ENCODE data around the gene SMAD7. TPM values are rescaled to one million over a fixed set of nuclear protein-coding genes. Genes with fewer than 3 reads are reported as not detected.

The SMAD7 gene
- total and polyA plus RNA-seq, 4 experiments from 2014 or later, result 2.7 to 31.2 (median 17.9) TPM

- Mint-ChIP-seq H3K9me3 (peaks cover 0 to 2% (median 0%) of the 10 kb centered on the region in 8 donors), H3K36me3 (peaks cover 24 to 72% of the 10 kb centered on the region in 2 donors), H3K27ac (peak overlapping the region in 6 of 7 donors; percentile 48 to 89 (median 78)), H3K4me1 (peaks cover 75 to 96% (median 84%) of the 10 kb centered on the region in 4 donors), H3K27me3 (no peaks in the 10 kb centered on the region), H3K4me3 (peak overlapping the region in 7 of 8 donors; percentile 61 to 100 (median 76))
- Histone ChIP-seq H3K4me3 (ENCODE audit: low read length in 2 of 2) (peak overlapping the region; percentile 15 to 39), H3K27me3 (ENCODE audit: insufficient read depth, low read length) (no peaks in the 10 kb centered on the region), H3K9me3 (ENCODE audit: control insufficient read depth in 1 of 2, low read length in 2 of 2) (no peaks in the 10 kb centered on the region), H3K4me1 (ENCODE audit: insufficient read depth, low read length) (peaks cover 95% of the 10 kb centered on the region), H3K27ac (ENCODE audit: low read depth, low read length) (no peak overlapping the region), H3K36me3 (ENCODE audit: insufficient read depth, low read length) (no peaks in the 10 kb centered on the region)
- intact Hi-C loops (cut with micrococcal nuclease), result loop anchor here (10.0 kb wide), 2 partner anchors 870 to 1340 kb away; partner anchors contain the start of genes ACAA2, CXXC1 and MBD1
- CTCF ChIA-PET (ENCODE audit: partially characterized antibody), result interaction anchor here (1.2 to 1.6 kb wide), 2 partner anchors 10 to 98 kb away, joined by 3 to 4 read pairs; no protein-coding TSS in a partner anchor
- POLR2A ChIA-PET (ENCODE audit: partially characterized antibody), result interaction anchor here (1.0 to 10.3 kb wide), 6 partner anchors 8 to 542 kb away, joined by 5 to 118 read pairs (median 8); partner anchors contain the start of gene C18orf32
- DNase-seq, result no peak
Observed at GRCh38 chr18:48944634-48945033, 6.1 kb downstream of the SMAD7 start.

- Mint-ChIP-seq H3K4me3 (peak overlapping the region in 7 of 8 donors; percentile 61 to 100 (median 76)), H3K9me3 (peaks cover 0 to 2% (median 0%) of the 10 kb centered on the region in 8 donors), H3K27ac (peak overlapping the region; percentile 47 to 89 (median 80)), H3K4me1 (peaks cover 79 to 96% (median 87%) of the 10 kb centered on the region in 4 donors), H3K27me3 (no peaks in the 10 kb centered on the region), H3K36me3 (peaks cover 24 to 65% of the 10 kb centered on the region in 2 donors)
- peak in 4 of 5 donors; percentile 40 to 54 (median 47) for DNase-seq
- Histone ChIP-seq H3K4me3 (ENCODE audit: low read length in 2 of 2) (peak overlapping the region; percentile 15 to 39), H3K27ac (ENCODE audit: low read depth, low read length) (no peak overlapping the region), H3K36me3 (ENCODE audit: insufficient read depth, low read length) (no peaks in the 10 kb centered on the region), H3K4me1 (ENCODE audit: insufficient read depth, low read length) (peaks cover 95% of the 10 kb centered on the region), H3K27me3 (ENCODE audit: insufficient read depth, low read length) (no peaks in the 10 kb centered on the region), H3K9me3 (ENCODE audit: control insufficient read depth in 1 of 2, low read length in 2 of 2) (no peaks in the 10 kb centered on the region)
- POLR2A ChIA-PET (ENCODE audit: partially characterized antibody), result interaction anchor here (1.0 to 10.3 kb wide), 7 partner anchors 9 to 543 kb away, joined by 3 to 118 read pairs (median 8); partner anchors contain the start of gene C18orf32
- intact Hi-C loops (cut with micrococcal nuclease), result loop anchor here (10.0 kb wide), 2 partner anchors 871 to 1341 kb away; partner anchors contain the start of genes ACAA2, CXXC1 and MBD1
- CTCF ChIA-PET (ENCODE audit: partially characterized antibody), result interaction anchor here (1.2 to 1.6 kb wide), 2 partner anchors 10 to 98 kb away, joined by 3 to 4 read pairs; no protein-coding TSS in a partner anchor
Observed at GRCh38 chr18:48943736-48944527, 6.8 kb downstream of the SMAD7 start.

GRCh38 chr18:48943333-48943732 lies 7.4 kb downstream of the SMAD7 start:
- Histone ChIP-seq H3K9me3 (ENCODE audit: control insufficient read depth in 1 of 2, low read length in 2 of 2) (no peaks in the 10 kb centered on the region), H3K36me3 (ENCODE audit: insufficient read depth, low read length) (no peaks in the 10 kb centered on the region), H3K27me3 (ENCODE audit: insufficient read depth, low read length) (no peaks in the 10 kb centered on the region), H3K4me3 (ENCODE audit: low read length in 2 of 2) (no peak overlapping the region), H3K27ac (ENCODE audit: low read depth, low read length) (no peak overlapping the region), H3K4me1 (ENCODE audit: insufficient read depth, low read length) (peaks cover 98% of the 10 kb centered on the region)
- no peak for DNase-seq
- Mint-ChIP-seq H3K4me1 (peaks cover 85 to 100% (median 92%) of the 10 kb centered on the region in 4 donors), H3K27ac (peak overlapping the region; percentile 29 to 89 (median 77)), H3K4me3 (peak overlapping the region in 6 of 8 donors; percentile 58 to 100 (median 84)), H3K27me3 (no peaks in the 10 kb centered on the region), H3K9me3 (no peaks in the 10 kb centered on the region), H3K36me3 (peaks cover 24 to 64% of the 10 kb centered on the region in 2 donors)
- intact Hi-C loops (cut with micrococcal nuclease), result loop anchor here (10.0 kb wide), 2 partner anchors 871 to 1341 kb away; partner anchors contain the start of genes ACAA2, CXXC1 and MBD1
- POLR2A ChIA-PET (ENCODE audit: partially characterized antibody), result interaction anchor here (1.2 to 10.3 kb wide), 4 partner anchors 10 to 544 kb away, joined by 3 to 118 read pairs (median 8); partner anchors contain the start of gene C18orf32
- CTCF ChIA-PET (ENCODE audit: partially characterized antibody), result no interaction called here

- CTCF ChIA-PET (ENCODE audit: partially characterized antibody), result interaction anchor here (1.0 kb wide), 1 partner anchor 29 kb away, joined by 3 read pairs; no protein-coding TSS in a partner anchor
Observed at GRCh38 chr18:48942554-48943261, 8.1 kb downstream of the SMAD7 start.

GRCh38 chr18:48942086-48942485 lies 8.7 kb downstream of the SMAD7 start:
- peak in 1 of 5 donors; percentile 20 for DNase-seq
- intact Hi-C loops (cut with micrococcal nuclease), result loop anchor here (10.0 kb wide), 2 partner anchors 873 to 1343 kb away; partner anchors contain the start of genes ACAA2, CXXC1 and MBD1
- CTCF ChIA-PET (ENCODE audit: partially characterized antibody), result interaction anchor here (1.0 to 2.5 kb wide), 3 partner anchors 8 to 28 kb away, joined by 3 to 16 read pairs (median 3); no protein-coding TSS in a partner anchor

More at GRCh38 chr18:48942554-48943261, 8.1 kb downstream of the SMAD7 start:
- Histone ChIP-seq H3K27me3 (ENCODE audit: insufficient read depth, low read length) (no peaks in the 10 kb centered on the region), H3K36me3 (ENCODE audit: insufficient read depth, low read length) (no peaks in the 10 kb centered on the region), H3K27ac (ENCODE audit: low read depth, low read length) (no peak overlapping the region), H3K4me1 (ENCODE audit: insufficient read depth, low read length) (peaks cover 98% of the 10 kb centered on the region), H3K9me3 (ENCODE audit: control insufficient read depth in 1 of 2, low read length in 2 of 2) (no peaks in the 10 kb centered on the region), H3K4me3 (ENCODE audit: low read length in 2 of 2) (no peak overlapping the region)
- intact Hi-C loops (cut with micrococcal nuclease), result loop anchor here (10.0 kb wide), 2 partner anchors 872 to 1342 kb away; partner anchors contain the start of genes ACAA2, CXXC1 and MBD1
- no peak for DNase-seq
- H3K36me3 Mint-ChIP-seq, result peaks cover 20 to 58% of the 10 kb centered on the region in 2 donors
- H3K27me3 Mint-ChIP-seq, result no peaks in the 10 kb centered on the region
- H3K9me3 Mint-ChIP-seq, result no peaks in the 10 kb centered on the region
- peak overlapping the region in 7 of 8 donors; percentile 15 to 100 (median 61) for H3K4me3 Mint-ChIP-seq
- peaks cover 83 to 100% (median 92%) of the 10 kb centered on the region in 4 donors for H3K4me1 Mint-ChIP-seq
- POLR2A ChIA-PET (ENCODE audit: partially characterized antibody), result interaction anchor here (0.9 to 5.5 kb wide), 9 partner anchors 7 to 110 kb away, joined by 3 to 75 read pairs (median 10); partner anchors contain the start of gene SMAD7
- peak overlapping the region in 6 of 7 donors; percentile 64 to 100 (median 94) for H3K27ac Mint-ChIP-seq

GRCh38 chr18:48941672-48942071 lies 9.1 kb downstream of the SMAD7 start:
- H3K36me3 ChIP-seq (ENCODE audit: insufficient read depth, low read length), result no peaks in the 10 kb centered on the region
- POLR2A ChIA-PET (ENCODE audit: partially characterized antibody), result interaction anchor here (0.8 to 5.5 kb wide), 12 partner anchors 8 to 518 kb away, joined by 3 to 75 read pairs (median 10); partner anchors contain the start of genes DYM and SMAD7
- H3K27me3 Mint-ChIP-seq, result no peaks in the 10 kb centered on the region
- no peaks in the 10 kb centered on the region for H3K27me3 ChIP-seq (ENCODE audit: insufficient read depth, low read length)
- H3K27ac Mint-ChIP-seq, result peak overlapping the region; percentile 89 to 100 (median 98)
- peak in 1 of 5 donors; percentile 28 for DNase-seq
- H3K27ac ChIP-seq (ENCODE audit: low read depth, low read length), result peak overlapping the region; percentile 49
- CTCF ChIA-PET (ENCODE audit: partially characterized antibody), result interaction anchor here (1.0 to 2.5 kb wide), 4 partner anchors 8 to 28 kb away, joined by 3 to 16 read pairs (median 4); no protein-coding TSS in a partner anchor
- no peaks in the 10 kb centered on the region for H3K9me3 ChIP-seq (ENCODE audit: control insufficient read depth in 1 of 2, low read length in 2 of 2)
- peaks cover 98% of the 10 kb centered on the region for H3K4me1 ChIP-seq (ENCODE audit: insufficient read depth, low read length)
- peaks cover 20 to 51% of the 10 kb centered on the region in 2 donors for H3K36me3 Mint-ChIP-seq
- peak overlapping the region; percentile 49 to 94 (median 87) for H3K4me3 Mint-ChIP-seq
- peaks cover 80 to 100% (median 89%) of the 10 kb centered on the region in 4 donors for H3K4me1 Mint-ChIP-seq
- H3K4me3 ChIP-seq (ENCODE audit: low read length in 2 of 2), result peak overlapping the region; percentile 3 to 14
- intact Hi-C loops (cut with micrococcal nuclease), result loop anchor here (1.0 to 10.0 kb wide), 4 partner anchors 8 to 1343 kb away; partner anchors contain the start of genes ACAA2, CXXC1 and MBD1
- H3K9me3 Mint-ChIP-seq, result no peaks in the 10 kb centered on the region

More at GRCh38 chr18:48942086-48942485, 8.7 kb downstream of the SMAD7 start:
- Histone ChIP-seq H3K4me1 (ENCODE audit: insufficient read depth, low read length) (peaks cover 98% of the 10 kb centered on the region), H3K36me3 (ENCODE audit: insufficient read depth, low read length) (no peaks in the 10 kb centered on the region), H3K27ac (ENCODE audit: low read depth, low read length) (no peak overlapping the region), H3K27me3 (ENCODE audit: insufficient read depth, low read length) (no peaks in the 10 kb centered on the region), H3K9me3 (ENCODE audit: control insufficient read depth in 1 of 2, low read length in 2 of 2) (no peaks in the 10 kb centered on the region), H3K4me3 (ENCODE audit: low read length in 2 of 2) (no peak overlapping the region)
- Mint-ChIP-seq H3K4me1 (peaks cover 81 to 100% (median 91%) of the 10 kb centered on the region in 4 donors), H3K36me3 (peaks cover 20 to 54% of the 10 kb centered on the region in 2 donors), H3K9me3 (no peaks in the 10 kb centered on the region), H3K27me3 (no peaks in the 10 kb centered on the region), H3K4me3 (peak overlapping the region in 7 of 8 donors; percentile 15 to 94 (median 86)), H3K27ac (peak overlapping the region; percentile 54 to 100 (median 98))
- POLR2A ChIA-PET (ENCODE audit: partially characterized antibody), result interaction anchor here (0.9 to 5.5 kb wide), 9 partner anchors 7 to 128 kb away, joined by 3 to 75 read pairs (median 13); partner anchors contain the start of gene SMAD7

All from CD4-positive, alpha-beta memory T cell (primary cell).